GM18858 (cell line): ENCODE results near the gene SEPTIN10.
"Not testable (repeated sequence)": the region's sequence is repeated elsewhere in the genome, so short reads cannot be mapped to it uniquely, and the experiment has no call there.

Experiments used
- ATAC-seq: cut with Tn5 transposase; IDR thresholded peaks from one replicate; pipeline ENCODE4 v1.9.1; 2021; ENCODE audit not compliant: unreplicated experiment

SEPTIN10 gene

DNA sequence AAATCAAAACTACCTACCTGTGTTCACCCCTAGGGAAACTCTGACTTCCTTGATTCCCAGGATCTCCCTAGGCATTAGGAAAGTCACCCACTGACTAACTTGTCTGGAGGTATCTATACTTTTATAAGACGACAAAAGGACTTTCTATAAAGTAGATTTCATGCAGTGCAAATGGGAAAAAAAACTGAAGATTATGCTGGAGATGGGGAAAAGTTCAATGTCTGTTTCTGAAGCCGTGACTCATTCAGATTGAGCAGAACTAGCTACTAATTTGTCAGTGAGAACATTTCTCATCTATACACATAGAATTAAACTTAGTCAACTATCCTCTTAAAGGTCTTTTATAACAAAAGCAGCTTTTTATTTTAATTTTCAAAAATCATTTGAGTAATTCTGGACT is 6.0 kb downstream of the SEPTIN10 start:
- no peak for ATAC-seq

DNA sequence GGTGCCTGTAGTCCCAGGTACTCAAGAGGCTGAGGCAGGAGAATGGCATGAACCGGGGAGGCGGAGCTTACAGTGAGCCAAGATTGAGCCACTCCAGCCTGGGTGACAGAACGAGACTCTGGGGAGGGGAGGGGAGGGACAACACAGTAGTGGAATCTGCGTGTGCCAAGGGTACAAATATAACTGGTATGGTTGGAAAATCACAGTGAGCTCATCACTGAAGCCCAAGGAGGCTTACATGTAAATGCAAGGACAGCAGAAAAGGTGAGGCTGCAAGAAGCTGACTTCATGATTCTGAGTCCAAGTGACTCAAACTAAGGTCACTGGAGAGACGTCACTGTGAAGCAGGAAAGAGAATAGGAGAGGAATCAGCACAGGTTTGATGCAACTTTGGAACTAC is 9.2 kb downstream of the SEPTIN10 start:
- no peak for ATAC-seq

GRCh38 chr2:109602617-109603188 is 11.1 kb downstream of the SEPTIN10 start:
- no peak for ATAC-seq

- ATAC-seq = no peak
Measured at GRCh38 chr2:109601783-109602182, 12.0 kb downstream of the SEPTIN10 start.

DNA sequence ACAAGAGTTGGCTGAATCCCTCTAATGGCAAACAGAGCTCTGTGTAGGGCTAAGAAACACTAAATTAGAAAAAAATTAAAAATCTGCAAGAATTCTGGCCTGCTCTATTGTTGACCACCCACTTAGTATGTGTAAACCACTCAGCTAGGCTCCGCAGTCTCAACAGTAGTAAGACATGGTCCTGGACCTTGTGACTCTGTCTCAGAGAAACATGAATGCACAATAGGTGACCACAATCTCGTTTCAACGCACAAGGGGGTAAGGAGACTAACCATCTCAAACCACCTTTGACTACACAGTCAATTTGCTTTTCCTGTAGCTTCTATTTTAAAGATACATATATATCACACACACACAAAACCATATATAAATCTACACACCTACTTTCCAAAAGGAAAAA is 16.5 kb downstream of the SEPTIN10 start:
- ATAC-seq = no peak

DNA sequence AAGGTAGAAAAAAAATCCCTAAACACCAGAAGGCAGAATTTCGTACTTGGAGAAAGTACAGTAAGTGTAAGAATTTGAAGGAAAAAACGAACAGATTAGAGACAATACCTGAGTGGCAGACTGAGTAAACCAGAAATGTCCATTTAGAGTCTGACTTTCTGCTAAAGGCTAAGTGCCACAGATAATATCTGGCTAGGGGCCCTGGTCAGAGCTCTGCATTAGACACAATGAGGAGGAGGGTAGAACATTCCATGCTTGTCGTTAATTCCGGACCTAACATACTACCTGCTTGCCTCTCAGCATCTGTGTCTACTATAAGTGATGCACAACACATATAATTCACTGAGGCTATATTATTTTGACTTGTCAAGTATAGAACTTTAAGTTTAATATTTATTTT is 18.1 kb downstream of the SEPTIN10 start:
- ATAC-seq = no peak

- no peak for ATAC-seq
Measured at GRCh38 chr2:109594246-109594885, 19.4 kb downstream of the SEPTIN10 start.

DNA sequence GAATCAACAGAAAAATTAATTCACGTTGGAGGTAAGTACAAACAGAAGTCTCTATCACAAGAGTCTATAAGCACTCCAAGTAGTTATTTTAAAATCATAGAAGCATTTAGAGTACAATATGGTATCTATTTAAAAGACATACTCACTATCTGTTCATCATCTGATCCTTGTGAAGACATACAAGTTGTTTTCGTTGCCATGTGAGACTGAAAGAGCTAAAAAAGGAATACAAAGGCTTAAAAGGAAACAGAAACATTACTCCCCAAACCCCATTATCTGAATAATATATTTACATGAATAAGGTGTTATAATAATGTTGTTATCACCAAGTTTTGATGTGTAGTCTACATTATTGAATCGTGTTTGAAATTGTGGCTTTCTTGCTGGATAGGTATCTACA is 20.9 kb downstream of the SEPTIN10 start:
- ATAC-seq = no peak

DNA sequence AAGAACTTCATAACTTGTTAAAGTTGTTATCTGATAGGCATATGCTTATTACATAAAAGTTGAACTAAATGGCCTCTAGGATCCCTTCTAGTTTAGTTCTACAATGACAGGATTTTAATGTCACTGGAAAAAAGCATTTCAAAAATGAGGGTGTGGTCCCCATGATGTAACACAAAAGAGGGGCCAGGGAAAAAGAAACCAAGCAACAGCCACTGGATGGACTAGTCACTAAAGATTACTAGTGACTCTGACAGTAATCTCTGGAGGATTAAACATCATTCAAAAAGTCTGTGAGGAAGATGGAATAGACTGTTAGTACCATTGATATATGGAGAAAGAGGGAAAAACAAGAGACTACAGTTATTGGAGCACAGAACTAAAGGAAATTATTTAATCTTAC is 22.6 kb downstream of the SEPTIN10 start:
- ATAC-seq = no peak

- ATAC-seq = no peak
Measured at GRCh38 chr2:109586687-109587086, 27.1 kb downstream of the SEPTIN10 start.

GRCh38 chr2:109582928-109583895 is 30.6 kb downstream of the SEPTIN10 start:
- no peak for ATAC-seq

DNA sequence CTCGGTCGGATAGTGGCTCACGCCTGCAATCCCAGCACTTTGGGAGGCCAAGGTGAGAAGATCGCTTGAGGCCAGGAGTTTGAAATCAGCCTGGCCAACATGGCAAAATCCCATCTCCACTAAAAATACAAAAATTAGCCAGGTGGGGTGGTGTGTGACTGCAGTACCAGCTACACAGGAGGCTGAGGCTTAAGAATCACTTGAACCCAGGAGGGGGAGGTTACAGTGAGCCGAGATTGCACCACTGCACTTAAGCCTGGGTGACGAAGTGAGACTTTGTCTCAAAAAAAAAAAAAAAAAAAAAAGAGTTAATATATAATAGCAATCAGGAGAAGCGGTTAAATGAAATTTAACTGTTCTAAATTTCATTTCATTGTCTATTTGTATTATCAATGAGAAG is 36.1 kb downstream of the SEPTIN10 start:
- not testable (repeated sequence) for ATAC-seq

GRCh38 chr2:109575373-109575772 is 38.4 kb downstream of the SEPTIN10 start:
- ATAC-seq = no peak

GRCh38 chr2:109563980-109564550 is 49.7 kb downstream of the SEPTIN10 start:
- ATAC-seq = no peak

DNA sequence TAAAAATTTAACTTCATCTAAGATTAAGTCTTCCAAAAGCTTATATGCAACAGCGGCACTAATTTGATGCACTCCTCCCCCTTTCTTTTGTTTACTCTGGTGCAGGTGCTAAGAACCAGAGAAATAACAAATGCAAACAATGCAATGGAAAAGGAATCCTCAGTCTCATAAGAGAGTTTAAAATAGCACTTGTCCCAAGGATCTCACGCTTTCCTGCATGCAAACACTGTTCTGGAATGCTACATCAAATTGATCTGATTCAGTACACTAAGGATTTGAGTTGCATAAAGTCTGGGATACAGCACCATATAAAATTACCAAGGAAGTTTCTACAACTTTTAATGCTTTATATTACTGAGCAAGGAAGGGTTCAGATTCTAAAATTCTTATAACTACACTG is 50.5 kb downstream of the SEPTIN10 start:
- no peak for ATAC-seq

DNA sequence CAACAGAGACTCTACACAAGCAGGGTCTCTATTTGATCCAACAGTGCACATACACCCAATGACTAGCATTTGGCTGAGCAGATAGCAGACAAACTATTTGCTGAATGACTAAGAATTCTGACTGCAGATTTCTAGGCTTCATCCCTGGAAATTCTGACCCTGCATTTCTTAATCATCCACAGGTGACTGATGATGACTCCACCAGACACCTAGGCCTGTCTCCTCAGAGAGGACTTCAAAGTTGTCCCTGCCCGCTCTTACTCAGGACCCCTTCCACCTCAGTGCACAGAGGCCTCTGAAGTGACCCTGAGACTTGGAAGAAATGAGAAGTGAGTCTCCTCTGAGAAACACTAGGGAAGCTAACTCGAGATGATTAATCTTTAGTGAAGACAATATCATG is 51.3 kb downstream of the SEPTIN10 start:
- no peak for ATAC-seq

DNA sequence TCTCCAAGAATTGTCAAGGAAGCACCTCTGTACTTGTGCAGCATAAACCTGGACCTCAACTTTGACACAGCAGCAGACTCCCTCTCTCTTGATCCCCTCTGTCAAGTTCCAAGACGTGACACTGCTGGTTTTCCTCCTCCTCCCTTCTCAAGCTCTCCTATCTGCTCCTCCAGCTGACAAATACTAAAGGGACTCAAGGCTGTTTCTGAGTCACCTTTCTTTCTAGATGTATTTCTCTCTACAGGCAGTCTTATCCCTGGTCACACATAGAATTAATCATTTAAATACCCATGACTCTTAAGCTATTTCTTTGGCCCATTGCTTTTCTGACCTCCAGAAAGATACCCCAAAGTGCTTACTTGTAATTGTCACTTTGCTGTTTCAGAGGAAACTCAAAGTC is 53.5 kb downstream of the SEPTIN10 start:
- ATAC-seq = no peak

DNA sequence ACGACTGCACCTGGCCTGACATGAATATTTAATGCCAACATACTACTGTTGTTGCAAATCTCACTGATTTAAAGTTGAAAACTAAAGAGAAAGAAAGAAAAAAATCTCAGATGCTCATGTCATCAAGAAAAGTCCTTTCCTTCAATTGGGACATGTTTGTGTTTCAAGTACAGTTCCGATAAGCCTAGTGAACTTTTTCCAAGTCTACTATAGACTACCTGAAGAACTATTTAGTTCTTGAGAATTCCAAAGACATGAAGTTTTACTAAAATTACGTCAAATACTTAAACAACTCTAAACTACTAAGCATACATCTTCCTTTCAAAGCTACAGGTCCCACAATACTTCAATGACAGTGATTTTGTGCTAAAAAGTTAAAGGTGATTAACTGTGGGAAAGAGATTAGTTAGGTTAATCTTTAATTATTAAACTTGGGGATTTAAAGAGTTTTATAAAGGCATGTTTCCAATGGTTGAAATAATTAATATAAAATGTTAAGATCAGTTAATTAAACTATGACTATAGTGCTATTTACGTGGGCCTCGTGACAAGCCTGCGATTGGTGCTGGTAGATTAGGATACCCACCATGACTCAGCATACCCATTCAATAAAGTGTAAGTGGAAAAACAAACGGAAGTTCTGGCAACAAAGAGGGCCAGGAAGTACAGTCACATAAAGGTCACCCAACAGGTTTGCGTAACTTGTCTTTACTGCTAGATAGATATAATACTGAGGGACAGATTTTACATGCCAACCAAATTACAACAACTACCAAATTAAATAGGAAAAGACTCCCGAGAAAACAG is 55.5 kb downstream of the SEPTIN10 start:
- no peak for ATAC-seq

GRCh38 chr2:109557309-109557708 is 56.5 kb downstream of the SEPTIN10 start:
- no peak for ATAC-seq

DNA sequence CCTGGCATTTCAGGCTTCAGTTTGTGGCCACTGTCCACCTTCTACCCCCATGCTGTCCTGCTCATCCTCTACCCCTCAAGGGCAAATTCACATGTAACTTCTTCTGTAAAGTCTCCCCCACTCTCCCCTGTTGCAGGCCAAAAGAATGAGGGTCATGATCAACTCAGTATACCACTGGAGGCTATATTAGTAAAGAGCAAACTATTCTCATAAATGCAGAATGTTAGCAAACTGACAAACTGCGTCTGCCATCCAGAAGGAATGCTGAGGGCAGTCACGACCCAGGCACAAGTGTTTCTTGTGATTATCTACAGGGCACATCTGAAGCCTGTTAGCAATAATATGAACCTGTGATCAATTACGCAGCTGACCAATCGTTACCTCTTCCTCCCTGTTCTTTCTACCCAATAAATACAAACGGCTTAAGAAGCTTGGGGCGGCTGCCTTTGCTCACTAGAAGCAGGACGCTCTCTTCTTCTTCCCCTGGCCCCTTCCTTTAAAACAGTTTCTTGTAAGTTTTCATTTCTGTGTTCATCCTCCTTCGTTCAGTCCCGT is 58.3 kb downstream of the SEPTIN10 start:
- ATAC-seq = no peak

GRCh38 chr2:109554758-109555157 is 59.0 kb downstream of the SEPTIN10 start:
- ATAC-seq = no peak
